HEK293 (cell line): ENCODE data around the gene RPN2.
A peak's percentile ranks its signal among the peaks of the same experiment; 100 is the strongest.

Source experiments
- CTCF ChIA-PET: fragments of 350-600 bp; formaldehyde crosslinking; extraction: SDS; loops from one replicate; lab custom pipeline; 2021; ENCODE audit warnings: antibody characterized with exemption; lab: Yijun Ruan, JAX
- POLR2A ChIA-PET: fragments of 300-600 bp; formaldehyde crosslinking; extraction: SDS; loops from one replicate; lab custom pipeline; 2020; ENCODE audit warnings: antibody characterized with exemption, inconsistent platforms; lab: Yijun Ruan, JAX
- H3K27ac ChIP-seq: fragments of 200-500 bp; sonication (Bioruptor generic); 2 replicates; pipeline ENCODE4 v1.5.1; 2014; ENCODE audit warnings: low read depth, low read length, control low read depth, inconsistent platforms; ENCODE audit errors: extremely low read depth
- H3K36me3 ChIP-seq, 2 experiments: fragments of 200-500 bp in 1 of 2; sonication (Bioruptor generic) in 1 of 2; 1 replicate in 1 of 2; 2 replicates in 1 of 2; pipeline ENCODE4 v1.5.1; 2014 to 2017; ENCODE audit warnings: inconsistent platforms in 2 of 2, low read length in 2 of 2; ENCODE audit not compliant: control insufficient read depth in 2 of 2, insufficient read depth in 1 of 2
- H3K4me1 ChIP-seq: fragments of 200-500 bp; sonication (Bioruptor generic); 2 replicates; pipeline ENCODE4 v1.5.1; 2014; ENCODE audit warnings: mild to moderate bottlenecking, low read length, inconsistent platforms; ENCODE audit not compliant: control insufficient read depth, insufficient read depth
- H3K4me3 ChIP-seq: 2 replicates; pipeline ENCODE4 v1.5.1; 2011; ENCODE audit warnings: low read depth, mild to moderate bottlenecking, control low read depth, low read length, moderate library complexity
- H3K9me3 ChIP-seq: fragments of 200-500 bp; sonication (Bioruptor generic); 2 replicates; pipeline ENCODE4 v1.5.1; 2014; ENCODE audit warnings: low read depth, low read length, inconsistent platforms; ENCODE audit not compliant: control insufficient read depth, insufficient read depth
- EGR2 ChIP-seq: fragments of 450-650 bp; formaldehyde crosslinking; IDR thresholded peaks from 2 replicates; pipeline ENCODE4 v1.5.1; 2016; ENCODE audit warnings: low read depth, missing biosample characterization, missing genetic modification characterization
- GLIS1 ChIP-seq: fragments of 450-650 bp; formaldehyde crosslinking; IDR thresholded peaks from 2 replicates; pipeline ENCODE4 v1.5.1; 2016; ENCODE audit warnings: missing biosample characterization, missing genetic modification characterization
- IKZF3 ChIP-seq: fragments of 450-650 bp; IDR thresholded peaks from 2 replicates; pipeline ENCODE4 v1.5.0; 2018; ENCODE audit warnings: missing biosample characterization, mild to moderate bottlenecking, missing genetic modification characterization, moderate library complexity
- KLF7 ChIP-seq: fragments of 450-650 bp; formaldehyde crosslinking; IDR thresholded peaks from 2 replicates; pipeline ENCODE4 v1.5.1; 2016; ENCODE audit warnings: missing biosample characterization, missing genetic modification characterization, borderline replicate concordance
- MYNN ChIP-seq: fragments of 450-650 bp; formaldehyde crosslinking; IDR thresholded peaks from 2 replicates; pipeline ENCODE4 v1.5.1; 2016; ENCODE audit warnings: missing biosample characterization, missing genetic modification characterization, borderline replicate concordance
- PRDM1 ChIP-seq: fragments of 450-650 bp; formaldehyde crosslinking; IDR thresholded peaks from 2 replicates; pipeline ENCODE4; 2016; ENCODE audit warnings: missing biosample characterization, missing genetic modification characterization
- ZBTB20 ChIP-seq: fragments of 450-650 bp; formaldehyde crosslinking; IDR thresholded peaks from 2 replicates; pipeline ENCODE4 v1.5.1; 2016; ENCODE audit warnings: missing biosample characterization, missing genetic modification characterization
- ZNF121 ChIP-seq: fragments of 450-650 bp; formaldehyde crosslinking; IDR thresholded peaks from 2 replicates; pipeline ENCODE4 v1.5.1; 2016; ENCODE audit warnings: missing biosample characterization, missing genetic modification characterization
- ZNF140 ChIP-seq: fragments of 450-650 bp; formaldehyde crosslinking; IDR thresholded peaks from 2 replicates; pipeline ENCODE4 v1.5.1; 2016; ENCODE audit warnings: missing biosample characterization, missing genetic modification characterization
- ZNF148 ChIP-seq: fragments of 450-650 bp; formaldehyde crosslinking; IDR thresholded peaks from 2 replicates; pipeline ENCODE4 v1.5.0; 2017; ENCODE audit warnings: missing biosample characterization, missing genetic modification characterization, borderline replicate concordance
- ZNF202 ChIP-seq: fragments of 450-650 bp; formaldehyde crosslinking; IDR thresholded peaks from 2 replicates; pipeline ENCODE4 v1.5.1; 2016; ENCODE audit warnings: missing biosample characterization, missing genetic modification characterization, borderline replicate concordance
- ZNF266 ChIP-seq: fragments of 450-650 bp; formaldehyde crosslinking; IDR thresholded peaks from 2 replicates; pipeline ENCODE4 v1.5.1; 2016; ENCODE audit warnings: missing biosample characterization, missing genetic modification characterization, low read depth
- ZNF292 ChIP-seq: fragments of 450-650 bp; formaldehyde crosslinking; IDR thresholded peaks from 2 replicates; pipeline ENCODE4 v1.5.1; 2016; ENCODE audit warnings: low read depth, missing biosample characterization, missing genetic modification characterization, borderline replicate concordance
- ZNF416 ChIP-seq: fragments of 450-650 bp; formaldehyde crosslinking; IDR thresholded peaks from 2 replicates; pipeline ENCODE4 v1.5.1; 2016; ENCODE audit warnings: missing biosample characterization, missing genetic modification characterization
- ZNF623 ChIP-seq: fragments of 450-650 bp; formaldehyde crosslinking; IDR thresholded peaks from 2 replicates; pipeline ENCODE4 v1.5.1; 2016; ENCODE audit warnings: missing biosample characterization, missing genetic modification characterization
- ZNF664 ChIP-seq: fragments of 450-650 bp; formaldehyde crosslinking; IDR thresholded peaks from 2 replicates; pipeline ENCODE4 v1.5.1; 2016; ENCODE audit warnings: missing biosample characterization, missing genetic modification characterization
- ZNF677 ChIP-seq: fragments of 450-650 bp; IDR thresholded peaks from 2 replicates; pipeline ENCODE4 v1.5.0; 2018; ENCODE audit warnings: missing biosample characterization, mild to moderate bottlenecking, missing genetic modification characterization, moderate library complexity
- ZSCAN4 ChIP-seq: fragments of 450-650 bp; formaldehyde crosslinking; IDR thresholded peaks from 2 replicates; pipeline ENCODE4 v1.5.1; 2017; ENCODE audit warnings: missing biosample characterization, missing genetic modification characterization
- TF ChIP-seq, protein P1 (sequence below): fragments of 450-650 bp; formaldehyde crosslinking; IDR thresholded peaks from 2 replicates; pipeline ENCODE4 v1.5.1; 2017; ENCODE audit warnings: missing biosample characterization, mild to moderate bottlenecking, missing genetic modification characterization, moderate library complexity
- TF ChIP-seq, protein P2 (sequence below): fragments of 450-650 bp; formaldehyde crosslinking; IDR thresholded peaks from 2 replicates; pipeline ENCODE4 v1.5.1; 2016; ENCODE audit warnings: missing biosample characterization, missing genetic modification characterization
- TF ChIP-seq, protein P3 (sequence below): sonication (generic); formaldehyde crosslinking; IDR thresholded peaks from 2 replicates; pipeline ENCODE4 v1.8.1; 2022; ENCODE audit warnings: mild to moderate bottlenecking, moderate library complexity, missing genetic modification reagents

Gene RPN2

DNA sequence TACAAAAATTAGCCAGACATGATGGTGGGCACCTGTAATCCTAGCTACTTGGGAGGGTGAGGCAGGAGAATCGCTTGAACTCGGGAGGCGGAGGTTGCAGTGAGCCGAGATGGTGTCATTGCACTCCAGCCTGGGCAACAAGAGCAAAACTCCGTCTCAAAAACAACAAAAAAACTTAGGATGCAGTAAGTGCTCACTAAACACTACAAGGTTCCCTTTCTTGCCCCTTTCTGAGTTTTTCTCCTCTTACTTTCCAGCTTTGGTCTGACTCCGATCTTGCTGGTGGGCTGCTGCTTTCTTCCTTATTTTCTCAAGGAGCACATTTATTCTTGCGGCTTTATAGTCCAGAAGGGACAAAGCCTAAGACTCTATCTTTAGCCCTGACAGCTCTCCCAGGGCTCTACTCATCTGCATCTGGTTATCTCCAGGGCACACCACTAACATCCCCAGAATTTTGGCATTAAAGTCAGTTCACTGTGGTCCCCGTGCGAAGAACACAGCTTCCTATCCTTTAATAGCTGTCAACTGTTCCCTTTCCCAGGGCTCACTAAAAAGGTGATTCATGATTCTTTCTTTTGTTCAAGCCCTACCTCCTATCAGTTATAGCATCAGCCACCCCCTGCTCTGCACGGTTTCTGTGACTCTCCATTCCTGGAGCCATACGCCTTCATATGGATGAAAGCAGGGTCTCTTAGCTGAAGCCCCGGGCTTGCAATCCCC lies 17.1 kb upstream of the RPN2 start:
- H3K9me3 ChIP-seq = no peaks in the 10 kb centered on the region
- no peak overlapping the region for H3K4me3 ChIP-seq
- no peak overlapping the region for H3K27ac ChIP-seq
- H3K36me3 ChIP-seq = no peaks in the 10 kb centered on the region
- ChIA-PET POLR2A (interaction anchor here (0.6 kb wide), 1 partner anchor 83 kb away, joined by 6 read pairs; no protein-coding TSS in a partner anchor), CTCF (interaction anchor here (1.5 kb wide), 1 partner anchor 17 kb away, joined by 6 read pairs; no protein-coding TSS in a partner anchor)
- TF ChIP-seq ZNF664 (tag by site-specific recombination) (peak; percentile 91), ZNF623 (tag by site-specific recombination) (no peak), PRDM1 (tag by site-specific recombination) (peak; percentile 49; the same call in 1 of the 2 replicates), ZSCAN4 (no peak), ZBTB20 (peak; percentile 40), GLIS1 (tag by site-specific recombination) (peak; percentile 57)
- TF ChIP-seq, protein P1, sequence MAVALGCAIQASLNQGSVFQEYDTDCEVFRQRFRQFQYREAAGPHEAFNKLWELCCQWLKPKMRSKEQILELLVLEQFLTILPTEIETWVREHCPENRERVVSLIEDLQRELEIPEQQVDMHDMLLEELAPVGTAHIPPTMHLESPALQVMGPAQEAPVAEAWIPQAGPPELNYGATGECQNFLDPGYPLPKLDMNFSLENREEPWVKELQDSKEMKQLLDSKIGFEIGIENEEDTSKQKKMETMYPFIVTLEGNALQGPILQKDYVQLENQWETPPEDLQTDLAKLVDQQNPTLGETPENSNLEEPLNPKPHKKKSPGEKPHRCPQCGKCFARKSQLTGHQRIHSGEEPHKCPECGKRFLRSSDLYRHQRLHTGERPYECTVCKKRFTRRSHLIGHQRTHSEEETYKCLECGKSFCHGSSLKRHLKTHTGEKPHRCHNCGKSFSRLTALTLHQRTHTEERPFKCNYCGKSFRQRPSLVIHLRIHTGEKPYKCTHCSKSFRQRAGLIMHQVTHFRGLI (tag by site-specific recombination) = 0 out of 2 replicates have a peak, but pooled peaks have one; percentile 48
- H3K4me1 ChIP-seq = no peaks in the 10 kb centered on the region

GRCh38 chr20:37162646-37163045 lies 16.5 kb upstream of the RPN2 start:
- no peaks in the 10 kb centered on the region for H3K9me3 ChIP-seq
- no peak overlapping the region for H3K27ac ChIP-seq
- ChIA-PET POLR2A (no interaction called here), CTCF (interaction anchor here (0.7 to 1.5 kb wide), 2 partner anchors 16 to 130 kb away, joined by 3 to 6 read pairs; no protein-coding TSS in a partner anchor)
- H3K36me3 ChIP-seq = no peaks in the 10 kb centered on the region
- H3K4me1 ChIP-seq = no peaks in the 10 kb centered on the region
- H3K4me3 ChIP-seq = no peak overlapping the region; the same call in 1 of the 2 replicates
- TF ChIP-seq ZSCAN4 (no peak), ZNF148 (no peak), KLF7 (tag by site-specific recombination) (no peak), ZNF416 (tag by site-specific recombination) (no peak), ZNF292 (tag by site-specific recombination) (no peak), ZNF677 (tag by site-specific recombination) (no peak), MYNN (tag by site-specific recombination) (no peak), ZNF266 (tag by site-specific recombination) (no peak), ZNF121 (tag by site-specific recombination) (no peak), EGR2 (tag by site-specific recombination) (0 out of 2 replicates have a peak, but pooled peaks have one; percentile 16), IKZF3 (tag by site-specific recombination) (no peak), ZNF140 (no peak), ZNF202 (tag by site-specific recombination) (no peak)
- TF ChIP-seq, protein P2, sequence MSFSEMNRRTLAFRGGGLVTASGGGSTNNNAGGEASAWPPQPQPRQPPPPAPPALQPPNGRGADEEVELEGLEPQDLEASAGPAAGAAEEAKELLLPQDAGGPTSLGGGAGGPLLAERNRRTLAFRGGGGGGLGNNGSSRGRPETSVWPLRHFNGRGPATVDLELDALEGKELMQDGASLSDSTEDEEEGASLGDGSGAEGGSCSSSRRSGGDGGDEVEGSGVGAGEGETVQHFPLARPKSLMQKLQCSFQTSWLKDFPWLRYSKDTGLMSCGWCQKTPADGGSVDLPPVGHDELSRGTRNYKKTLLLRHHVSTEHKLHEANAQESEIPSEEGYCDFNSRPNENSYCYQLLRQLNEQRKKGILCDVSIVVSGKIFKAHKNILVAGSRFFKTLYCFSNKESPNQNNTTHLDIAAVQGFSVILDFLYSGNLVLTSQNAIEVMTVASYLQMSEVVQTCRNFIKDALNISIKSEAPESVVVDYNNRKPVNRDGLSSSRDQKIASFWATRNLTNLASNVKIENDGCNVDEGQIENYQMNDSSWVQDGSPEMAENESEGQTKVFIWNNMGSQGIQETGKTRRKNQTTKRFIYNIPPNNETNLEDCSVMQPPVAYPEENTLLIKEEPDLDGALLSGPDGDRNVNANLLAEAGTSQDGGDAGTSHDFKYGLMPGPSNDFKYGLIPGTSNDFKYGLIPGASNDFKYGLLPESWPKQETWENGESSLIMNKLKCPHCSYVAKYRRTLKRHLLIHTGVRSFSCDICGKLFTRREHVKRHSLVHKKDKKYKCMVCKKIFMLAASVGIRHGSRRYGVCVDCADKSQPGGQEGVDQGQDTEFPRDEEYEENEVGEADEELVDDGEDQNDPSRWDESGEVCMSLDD = no peak
- TF ChIP-seq, protein P3, sequence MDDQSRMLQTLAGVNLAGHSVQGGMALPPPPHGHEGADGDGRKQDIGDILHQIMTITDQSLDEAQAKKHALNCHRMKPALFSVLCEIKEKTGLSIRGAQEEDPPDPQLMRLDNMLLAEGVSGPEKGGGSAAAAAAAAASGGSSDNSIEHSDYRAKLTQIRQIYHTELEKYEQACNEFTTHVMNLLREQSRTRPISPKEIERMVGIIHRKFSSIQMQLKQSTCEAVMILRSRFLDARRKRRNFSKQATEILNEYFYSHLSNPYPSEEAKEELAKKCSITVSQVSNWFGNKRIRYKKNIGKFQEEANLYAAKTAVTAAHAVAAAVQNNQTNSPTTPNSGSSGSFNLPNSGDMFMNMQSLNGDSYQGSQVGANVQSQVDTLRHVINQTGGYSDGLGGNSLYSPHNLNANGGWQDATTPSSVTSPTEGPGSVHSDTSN = no peak
